K562 (cell line): Measurements from ENCODE around the gene SNCB. TPM values are rescaled to one million over a fixed set of nuclear protein-coding genes. Genes with fewer than 3 reads are reported as not detected.

Source experiments
- ATAC-seq: fragments of 200-7000 bp; cut with Tn5 transposase; 3 replicates; pipeline ENCODE4 v1.9.1; 2020; ENCODE audit warnings: moderate library complexity
- BruUV-seq: library from RNA; stranded (reverse); fragments of 400-500 nt; replicated peaks from 2 replicates; lab custom pipeline; 2021; lab: Mats Ljungman, UMichigan
- CTCF ChIA-PET: fragments of 300-600 bp; formaldehyde crosslinking; extraction: SDS; loops from one replicate; lab custom pipeline; 2021; ENCODE audit warnings: low intra/inter-chr PET ratio; lab: Yijun Ruan, JAX
- POLR2A ChIA-PET: fragments of 300-600, 350-650 bp; sonication (Branson Sonifier 250); formaldehyde crosslinking; extraction: SDS; loops from one replicate; lab custom pipeline; 2021; ENCODE audit warnings: antibody characterized with exemption, inconsistent platforms; lab: Yijun Ruan, JAX
- DNase-seq, 4 experiments: peaks; one replicate each; pipeline versions ENCODE4 v3.0.0 to v3.0.0-alpha.2; 2011 to 2018; ENCODE audit warnings: low spot score in 3 of 4, mixed read lengths in 3 of 4; ENCODE audit errors: extremely low read depth in 1 of 4
- FAIRE-seq: peaks from 2 replicates; lab custom pipeline; 2011; peaks lifted over from hg19 to GRCh38; lab: Jason Lieb, UNC
- H2AFZ ChIP-seq: 2 replicates; pipeline ENCODE4 v1.6.0; 2011; ENCODE audit warnings: low read depth, low read length, control low read depth, inconsistent platforms
- H3K27ac ChIP-seq: fragments of 200-600 bp; 3 replicates; pipeline ENCODE4 v1.8.0; 2011; ENCODE audit warnings: low read depth, mild to moderate bottlenecking, control low read depth, inconsistent platforms, low read length, moderate library complexity, mixed read lengths; ENCODE audit errors: extremely low read depth
- H3K27me3 ChIP-seq, 2 experiments: fragments of 300-600 bp in 1 of 2; 2 replicates in 1 of 2; 3 replicates in 1 of 2; pipeline versions ENCODE4 v1.6.0 to v1.8.0; 2011; ENCODE audit warnings: inconsistent platforms in 2 of 2, low read length in 2 of 2, mild to moderate bottlenecking in 1 of 2, mixed read lengths in 1 of 2, moderate library complexity in 1 of 2; ENCODE audit not compliant: control insufficient read depth in 2 of 2, insufficient read depth in 2 of 2
- H3K36me3 ChIP-seq: fragments of 300-600 bp; 3 replicates; pipeline ENCODE4 v1.8.0; 2011; ENCODE audit warnings: mild to moderate bottlenecking, low read length, inconsistent platforms; ENCODE audit not compliant: control insufficient read depth, insufficient read depth
- H3K4me1 ChIP-seq, 2 experiments: fragments of 200-600 bp in 1 of 2; replicated peaks in 1 of 2; 2 replicates in 1 of 2; 3 replicates in 1 of 2; pipeline versions ENCODE4 v1.5.1 to v1.8.0; 2011; ENCODE audit warnings: inconsistent platforms in 2 of 2, low read length in 2 of 2, mild to moderate bottlenecking in 1 of 2, mixed read lengths in 1 of 2, moderate library complexity in 1 of 2; ENCODE audit not compliant: control insufficient read depth in 2 of 2, insufficient read depth in 2 of 2
- H3K4me2 ChIP-seq: 2 replicates; pipeline ENCODE4 v1.6.1; 2011; ENCODE audit warnings: low read length, control low read depth, inconsistent platforms, mixed read lengths; ENCODE audit not compliant: insufficient read depth
- H3K4me3 ChIP-seq: fragments of 200-600 bp; sonication (generic), shearing (Covaris generic); 2 replicates; pipeline ENCODE4 v1.5.1; 2016; ENCODE audit warnings: control low read depth, inconsistent platforms
- H3K79me2 ChIP-seq: fragments of 200-600 bp; 3 replicates; pipeline ENCODE4 v1.8.0; 2011; ENCODE audit warnings: low read length, inconsistent platforms; ENCODE audit not compliant: control insufficient read depth, insufficient read depth
- H3K9ac ChIP-seq, 2 experiments: 2 replicates each; pipeline versions ENCODE4 v1.6.0 to v1.6.1; 2011; ENCODE audit warnings: low read depth in 2 of 2, low read length in 2 of 2, control low read depth in 1 of 2, inconsistent platforms in 1 of 2, mild to moderate bottlenecking in 1 of 2, mixed read lengths in 1 of 2; ENCODE audit not compliant: insufficient read depth in 1 of 2
- H3K9me1 ChIP-seq: one replicate; pipeline ENCODE4 v1.6.0; 2011; ENCODE audit warnings: inconsistent platforms, mild to moderate bottlenecking, low read length, moderate library complexity; ENCODE audit not compliant: control insufficient read depth, insufficient read depth
- H3K9me3 ChIP-seq: replicated peaks from 2 replicates; pipeline ENCODE4 v1.5.1; 2011; ENCODE audit warnings: low read depth, low read length, inconsistent platforms; ENCODE audit not compliant: control insufficient read depth, insufficient read depth
- H4K20me1 ChIP-seq: replicated peaks from 2 replicates; pipeline ENCODE4 v1.6.1; 2011; ENCODE audit warnings: low read length, inconsistent platforms, mixed read lengths; ENCODE audit not compliant: control insufficient read depth, insufficient read depth
- ARHGAP35 ChIP-seq: fragments of 450-650 bp; IDR thresholded peaks from 2 replicates; pipeline ENCODE4 v1.6.1; 2018; ENCODE audit not compliant: partially characterized antibody
- HDAC3 ChIP-seq: fragments of 450-650 bp; IDR thresholded peaks from 2 replicates; pipeline ENCODE4 v1.6.1; 2018; ENCODE audit warnings: borderline replicate concordance, mild to moderate bottlenecking, moderate library complexity; ENCODE audit not compliant: partially characterized antibody
- KLF6 ChIP-seq: fragments of 250-450 bp; sonication (Bioruptor Pico); IDR thresholded peaks from 2 replicates; pipeline ENCODE4 v1.4.0; 2020; ENCODE audit warnings: mild to moderate bottlenecking, moderate library complexity, borderline replicate concordance
- MAZ ChIP-seq, 2 experiments: fragments of 450-650 bp in 1 of 2; sonication (generic) in 1 of 2; formaldehyde crosslinking; IDR thresholded peaks in 1 of 2; conservative IDR thresholded peaks in 1 of 2; 2 replicates each; pipeline versions ENCODE4 v1.4.0 to v1.5.0; 2020; ENCODE audit warnings: mild to moderate bottlenecking in 1 of 2, missing genetic modification reagents in 1 of 2
- NR2C2 ChIP-seq, 2 experiments: fragments of 200-800 bp in 1 of 2; sonication (Bioruptor generic) in 1 of 2; sonication (generic) in 1 of 2; formaldehyde crosslinking in 1 of 2; IDR thresholded peaks; 2 replicates each; pipeline versions ENCODE4 v1.6.1 to v1.8.0; 2016 to 2022; ENCODE audit warnings: mild to moderate bottlenecking in 1 of 2, missing compliant biosample characterization in 1 of 2, missing genetic modification characterization in 1 of 2, missing genetic modification reagents in 1 of 2
- PPARD ChIP-seq: fragments of 250-450 bp; sonication (Bioruptor Pico); IDR thresholded peaks from 2 replicates; pipeline ENCODE4 v1.8.0; 2022; ENCODE audit warnings: inconsistent platforms, mild to moderate bottlenecking, moderate library complexity
- PRMT5 ChIP-seq: sonication (generic); formaldehyde crosslinking; IDR thresholded peaks from 2 replicates; pipeline ENCODE4 v1.5.0; 2020; ENCODE audit warnings: missing genetic modification reagents
- ZNF263 ChIP-seq: sonication (generic); formaldehyde crosslinking; IDR thresholded peaks from 2 replicates; pipeline ENCODE4 v1.8.0; 2022; ENCODE audit warnings: mild to moderate bottlenecking, missing genetic modification reagents, borderline replicate concordance
- ZNF408 ChIP-seq: fragments of 250-450 bp; sonication (Bioruptor Pico); IDR thresholded peaks from 2 replicates; pipeline ENCODE4 v1.4.0; 2020; ENCODE audit warnings: low read depth, mild to moderate bottlenecking, moderate library complexity
- ZNF444 ChIP-seq: fragments of 250-450 bp; sonication (Bioruptor Pico); IDR thresholded peaks from 2 replicates; pipeline ENCODE4 v1.4.0; 2020; ENCODE audit warnings: mild to moderate bottlenecking, moderate library complexity
- ZNF766 ChIP-seq: fragments of 200-800 bp; sonication (Bioruptor generic); conservative IDR thresholded peaks from 2 replicates; pipeline ENCODE4 v1.6.1; 2016; ENCODE audit warnings: missing genetic modification characterization, missing compliant biosample characterization
- WGBS: fragments of 100-300 bp; shearing (Covaris generic); methylation state at CpG from one replicate; pipeline ENCODE4 v1.1.6; 2016; ENCODE audit warnings: low coverage, mixed read lengths; ENCODE audit not compliant: insufficient coverage; ENCODE audit errors: missing lambda C conversion rate; 5-methylcytosine and 5-hydroxymethylcytosine counted together
- in situ Hi-C: fragments of 300-500 bp; cut with MboI; formaldehyde crosslinking; loops from 4 replicates; pipeline ENCODE4 v1.15.0; 2018; ENCODE audit warnings: inconsistent platforms, mixed read lengths
- intact Hi-C: fragments of 100-400 bp; cut with micrococcal nuclease; formaldehyde crosslinking; loops from 2 replicates; pipeline ENCODE4 v1.14.2; 2022
- polyA plus RNA-seq, 8 experiments: library from polyadenylated mRNA; depleted of rRNA in 4 of 8; stranded (reverse) in 5 of 8; unstranded in 3 of 8; fragments of >200 nt; fragmentation: Nextera tagmentation in 2 of 8; fragmentation: Illumina TruSeq in 1 of 8; extraction: Ambion mirVana in 2 of 8; extraction: Trizol in 1 of 8; gene quantifications; 2 replicates each; pipeline versions ENCODE4 v1.2.1 to v1.2.3, GENCODE V29; 2011 to 2014; ENCODE audit warnings: inconsistent platforms in 1 of 8, missing spikeins in 1 of 8
- total RNA-seq, 7 experiments: library from RNA; depleted of rRNA in 6 of 7; stranded (reverse); fragments of >200 nt in 6 of 7; fragmentation: Illumina TruSeq in 2 of 7; extraction: Trizol in 2 of 7; gene quantifications; 2 replicates each; pipeline versions ENCODE4 v1.2.1 to v1.2.3, GENCODE V29; 2011 to 2021; ENCODE audit warnings: low replicate concordance in 1 of 7
- TF ChIP-seq, protein P1 (sequence below): sonication (generic); formaldehyde crosslinking; IDR thresholded peaks from 2 replicates; pipeline ENCODE4 v1.8.0; 2023; ENCODE audit warnings: mild to moderate bottlenecking, missing genetic modification reagents
- TF ChIP-seq, protein P2 (sequence below): sonication (generic); formaldehyde crosslinking; IDR thresholded peaks from 2 replicates; pipeline ENCODE4 v1.8.0; 2022; ENCODE audit warnings: missing genetic modification reagents, mild to moderate bottlenecking, borderline replicate concordance
- TF ChIP-seq, protein P3 (sequence below), 2 experiments: fragments of 450-650 bp in 1 of 2; IDR thresholded peaks; 2 replicates each; pipeline ENCODE4 v1.6.1; 2011 to 2017; ENCODE audit warnings: low read depth in 2 of 2, antibody characterized with exemption in 1 of 2, borderline replicate concordance in 1 of 2, low read length in 1 of 2, mild to moderate bottlenecking in 1 of 2, mixed read lengths in 1 of 2; ENCODE audit not compliant: control insufficient read depth in 1 of 2

SNCB gene
- total and polyA plus RNA-seq, 9 of the 15 experiments (the other 6 are each of a cell fraction or from before 2014, with no cell fraction given): not detected

DNA sequence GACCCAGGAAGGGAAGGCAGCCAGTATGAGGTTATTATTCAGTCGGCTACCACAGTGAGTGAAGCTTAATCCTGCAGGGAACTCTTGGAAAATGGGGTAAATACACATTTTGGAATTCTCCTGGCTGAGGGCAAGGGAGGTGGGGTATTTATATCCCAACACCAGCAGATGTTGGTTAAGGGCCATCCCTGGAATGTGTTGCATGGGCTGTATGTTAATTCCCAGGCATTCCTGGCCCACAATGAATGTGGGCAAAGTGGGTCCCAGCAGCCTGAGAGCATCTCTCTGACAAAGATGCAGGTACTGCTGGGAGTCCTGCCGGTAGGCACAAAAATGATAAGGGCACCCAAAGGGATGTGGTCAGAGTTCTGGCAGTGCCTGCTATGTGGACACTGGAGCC, 17.5 kb downstream of the SNCB start:
- 5% methylated on average over 2 of the region's 2 CpGs for WGBS
- POLR2A ChIA-PET: interaction anchor here (0.9 kb wide), 1 partner anchor 17 kb away, joined by 3 read pairs; no protein-coding TSS in a partner anchor
- Histone ChIP-seq H2AFZ (no peak overlapping the region), H3K36me3 (peaks cover 3% of the 10 kb centered on the region; the same call in 2 of the 3 replicates), H3K9ac (no peak overlapping the region), H3K27me3 (peaks cover 17 to 31% of the 10 kb centered on the region in 2 experiments), H3K4me1 (peaks cover 10 to 18% of the 10 kb centered on the region in 2 experiments; a peak in 3 of 5 replicates), H3K79me2 (peaks cover 2% of the 10 kb centered on the region; the same call in 1 of the 3 replicates), H3K4me2 (no peak overlapping the region), H3K9me3 (no peaks in the 10 kb centered on the region)
- ATAC-seq (no peak), DNase-seq (no peak), FAIRE-seq (no peak)
- intact Hi-C loops (no loop called here), in situ Hi-C loops (no loop called here)
- BruUV-seq: no TSS peak
- TF ChIP-seq, protein P1, sequence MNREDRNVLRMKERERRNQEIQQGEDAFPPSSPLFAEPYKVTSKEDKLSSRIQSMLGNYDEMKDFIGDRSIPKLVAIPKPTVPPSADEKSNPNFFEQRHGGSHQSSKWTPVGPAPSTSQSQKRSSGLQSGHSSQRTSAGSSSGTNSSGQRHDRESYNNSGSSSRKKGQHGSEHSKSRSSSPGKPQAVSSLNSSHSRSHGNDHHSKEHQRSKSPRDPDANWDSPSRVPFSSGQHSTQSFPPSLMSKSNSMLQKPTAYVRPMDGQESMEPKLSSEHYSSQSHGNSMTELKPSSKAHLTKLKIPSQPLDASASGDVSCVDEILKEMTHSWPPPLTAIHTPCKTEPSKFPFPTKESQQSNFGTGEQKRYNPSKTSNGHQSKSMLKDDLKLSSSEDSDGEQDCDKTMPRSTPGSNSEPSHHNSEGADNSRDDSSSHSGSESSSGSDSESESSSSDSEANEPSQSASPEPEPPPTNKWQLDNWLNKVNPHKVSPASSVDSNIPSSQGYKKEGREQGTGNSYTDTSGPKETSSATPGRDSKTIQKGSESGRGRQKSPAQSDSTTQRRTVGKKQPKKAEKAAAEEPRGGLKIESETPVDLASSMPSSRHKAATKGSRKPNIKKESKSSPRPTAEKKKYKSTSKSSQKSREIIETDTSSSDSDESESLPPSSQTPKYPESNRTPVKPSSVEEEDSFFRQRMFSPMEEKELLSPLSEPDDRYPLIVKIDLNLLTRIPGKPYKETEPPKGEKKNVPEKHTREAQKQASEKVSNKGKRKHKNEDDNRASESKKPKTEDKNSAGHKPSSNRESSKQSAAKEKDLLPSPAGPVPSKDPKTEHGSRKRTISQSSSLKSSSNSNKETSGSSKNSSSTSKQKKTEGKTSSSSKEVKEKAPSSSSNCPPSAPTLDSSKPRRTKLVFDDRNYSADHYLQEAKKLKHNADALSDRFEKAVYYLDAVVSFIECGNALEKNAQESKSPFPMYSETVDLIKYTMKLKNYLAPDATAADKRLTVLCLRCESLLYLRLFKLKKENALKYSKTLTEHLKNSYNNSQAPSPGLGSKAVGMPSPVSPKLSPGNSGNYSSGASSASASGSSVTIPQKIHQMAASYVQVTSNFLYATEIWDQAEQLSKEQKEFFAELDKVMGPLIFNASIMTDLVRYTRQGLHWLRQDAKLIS (CRISPR knock-in tag): no peak
- no peak for TF ChIP-seq ZNF408 (CRISPR knock-in tag)
- no peak for TF ChIP-seq MAZ (CRISPR knock-in tag; conservative IDR thresholded peaks at IDR 0.05 in 1 of 2, IDR thresholded peaks at IDR 0.05 in 1 of 2)
- no peak for TF ChIP-seq ZNF444
- no peak for TF ChIP-seq HDAC3
- TF ChIP-seq PPARD (CRISPR knock-in tag): no peak
- TF ChIP-seq KLF6 (CRISPR knock-in tag): no peak
- no peak for TF ChIP-seq ZNF766 (CRISPR knock-in tag)
- TF ChIP-seq ARHGAP35: no peak
- no peak for TF ChIP-seq PRMT5 (CRISPR knock-in tag)
- no peak for TF ChIP-seq NR2C2 (CRISPR knock-in tag; IDR thresholded peaks at IDR 0.05)
- no peak for TF ChIP-seq NR2C2 (tag; IDR thresholded peaks at IDR 0.05)
- TF ChIP-seq ZNF263: no peak
- TF ChIP-seq, protein P2, sequence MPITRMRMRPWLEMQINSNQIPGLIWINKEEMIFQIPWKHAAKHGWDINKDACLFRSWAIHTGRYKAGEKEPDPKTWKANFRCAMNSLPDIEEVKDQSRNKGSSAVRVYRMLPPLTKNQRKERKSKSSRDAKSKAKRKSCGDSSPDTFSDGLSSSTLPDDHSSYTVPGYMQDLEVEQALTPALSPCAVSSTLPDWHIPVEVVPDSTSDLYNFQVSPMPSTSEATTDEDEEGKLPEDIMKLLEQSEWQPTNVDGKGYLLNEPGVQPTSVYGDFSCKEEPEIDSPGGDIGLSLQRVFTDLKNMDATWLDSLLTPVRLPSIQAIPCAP (CRISPR knock-in tag): no peak
- TF ChIP-seq, protein P3, sequence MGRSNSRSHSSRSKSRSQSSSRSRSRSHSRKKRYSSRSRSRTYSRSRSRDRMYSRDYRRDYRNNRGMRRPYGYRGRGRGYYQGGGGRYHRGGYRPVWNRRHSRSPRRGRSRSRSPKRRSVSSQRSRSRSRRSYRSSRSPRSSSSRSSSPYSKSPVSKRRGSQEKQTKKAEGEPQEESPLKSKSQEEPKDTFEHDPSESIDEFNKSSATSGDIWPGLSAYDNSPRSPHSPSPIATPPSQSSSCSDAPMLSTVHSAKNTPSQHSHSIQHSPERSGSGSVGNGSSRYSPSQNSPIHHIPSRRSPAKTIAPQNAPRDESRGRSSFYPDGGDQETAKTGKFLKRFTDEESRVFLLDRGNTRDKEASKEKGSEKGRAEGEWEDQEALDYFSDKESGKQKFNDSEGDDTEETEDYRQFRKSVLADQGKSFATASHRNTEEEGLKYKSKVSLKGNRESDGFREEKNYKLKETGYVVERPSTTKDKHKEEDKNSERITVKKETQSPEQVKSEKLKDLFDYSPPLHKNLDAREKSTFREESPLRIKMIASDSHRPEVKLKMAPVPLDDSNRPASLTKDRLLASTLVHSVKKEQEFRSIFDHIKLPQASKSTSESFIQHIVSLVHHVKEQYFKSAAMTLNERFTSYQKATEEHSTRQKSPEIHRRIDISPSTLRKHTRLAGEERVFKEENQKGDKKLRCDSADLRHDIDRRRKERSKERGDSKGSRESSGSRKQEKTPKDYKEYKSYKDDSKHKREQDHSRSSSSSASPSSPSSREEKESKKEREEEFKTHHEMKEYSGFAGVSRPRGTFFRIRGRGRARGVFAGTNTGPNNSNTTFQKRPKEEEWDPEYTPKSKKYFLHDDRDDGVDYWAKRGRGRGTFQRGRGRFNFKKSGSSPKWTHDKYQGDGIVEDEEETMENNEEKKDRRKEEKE (IDR thresholded peaks at IDR 0.05; ENCODE audit: borderline replicate concordance in 1 of 2, control insufficient read depth in 1 of 2, low read depth in 2 of 2, low read length in 1 of 2): no peak
- TF ChIP-seq, all 486 proteins: peak for 0
- Histone ChIP-seq H3K4me3 (no peak overlapping the region), H4K20me1 (peaks cover 21% of the 10 kb centered on the region), H3K27ac (no peak overlapping the region), H3K9me1 (peaks cover 9% of the 10 kb centered on the region)
- CTCF ChIA-PET: no interaction called here
